GM18868 (cell line): ENCODE measurements around the gene TPRG1L.
A peak's percentile ranks its signal among the peaks of the same experiment; 100 is the strongest.

Experiments used
- ATAC-seq: cut with Tn5 transposase; IDR thresholded peaks from one replicate; pipeline ENCODE4 v1.9.1; 2021; ENCODE audit warnings: mild to moderate bottlenecking, moderate library complexity; ENCODE audit not compliant: unreplicated experiment

The TPRG1L gene

GRCh38 chr1:3660704-3661103, 35.9 kb downstream of the TPRG1L start:
- no peak for ATAC-seq

DNA sequence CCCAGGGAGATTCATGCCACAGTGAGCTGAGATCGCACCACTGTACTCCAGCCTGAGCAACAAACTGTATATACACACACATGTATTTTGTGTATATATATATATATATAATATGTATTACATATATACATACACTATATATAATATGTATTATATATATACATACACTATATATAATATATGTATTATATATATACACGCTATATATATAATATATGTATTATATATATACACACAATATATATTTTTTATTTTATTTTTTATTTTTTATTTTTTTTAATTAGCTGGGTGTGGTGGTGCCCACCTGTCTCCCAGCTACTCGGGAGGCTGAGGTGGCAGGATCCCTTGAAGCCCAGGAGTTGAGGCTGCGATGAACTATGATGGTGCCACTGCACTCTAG, 36.8 kb downstream of the TPRG1L start:
- ATAC-seq: no peak

GRCh38 chr1:3662080-3662671, 37.4 kb downstream of the TPRG1L start:
- no peak for ATAC-seq

DNA sequence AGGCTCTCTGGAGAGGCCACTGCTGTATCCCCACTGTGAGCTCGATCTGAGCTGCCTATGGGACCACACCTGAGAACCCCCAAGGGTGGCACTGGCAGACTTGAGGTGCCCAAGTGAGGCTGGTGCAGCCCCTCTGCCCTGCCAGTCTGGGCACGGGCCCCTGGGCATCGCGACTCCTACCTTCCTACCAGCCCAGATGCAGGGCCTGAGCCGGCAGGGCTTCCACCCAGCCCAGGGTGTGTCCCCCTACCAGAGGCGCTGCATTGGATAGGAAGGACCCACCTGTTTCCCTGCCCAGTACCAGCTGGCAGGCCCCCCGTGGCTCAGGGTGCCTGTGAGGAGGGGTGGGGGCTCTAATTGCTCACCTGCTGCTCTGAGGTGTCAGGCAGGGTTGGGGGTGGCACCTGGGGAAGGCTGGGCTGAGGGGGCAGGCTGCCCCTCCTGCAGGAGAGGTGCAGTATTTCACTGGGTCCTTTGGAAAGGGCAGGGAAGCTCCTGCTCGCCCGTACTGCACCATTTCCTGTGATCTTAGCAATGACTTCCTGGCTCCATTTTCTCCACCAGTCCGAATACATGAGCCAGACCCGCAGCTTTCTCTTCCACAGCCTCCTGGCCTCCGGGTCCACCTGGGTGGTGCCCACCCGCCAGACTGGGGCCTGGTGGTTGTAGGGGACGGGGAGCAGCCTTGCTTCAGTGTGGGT, 39.3 kb downstream of the TPRG1L start:
- ATAC-seq: no peak

GRCh38 chr1:3664700-3665375, 40.0 kb downstream of the TPRG1L start:
- ATAC-seq: no peak

DNA sequence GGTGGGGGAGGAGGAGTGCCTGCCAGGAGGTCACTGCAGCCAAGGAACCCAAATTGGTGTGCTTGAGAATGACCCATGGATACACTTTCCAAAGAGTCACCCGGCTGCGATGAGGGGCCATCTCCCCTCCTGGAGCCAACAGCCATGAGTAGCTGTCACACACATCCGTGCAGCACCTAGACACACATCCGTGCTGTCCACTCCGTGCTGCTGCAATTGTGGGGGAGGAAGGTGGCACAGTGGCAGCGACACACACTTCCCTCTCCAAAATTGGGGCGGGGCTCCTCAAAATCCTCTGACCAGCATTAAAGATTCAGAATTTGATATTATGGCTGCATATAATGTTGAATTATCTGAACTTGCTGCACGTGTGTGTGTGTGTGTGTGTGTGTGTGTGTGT, 43.3 kb downstream of the TPRG1L start:
- no peak for ATAC-seq

GRCh38 chr1:3668585-3669300, 43.9 kb downstream of the TPRG1L start:
- no peak for ATAC-seq

- no peak for ATAC-seq
Measured at GRCh38 chr1:3669421-3669821, 44.6 kb downstream of the TPRG1L start.

- no peak for ATAC-seq
Measured at GRCh38 chr1:3669971-3670431, 45.2 kb downstream of the TPRG1L start.

DNA sequence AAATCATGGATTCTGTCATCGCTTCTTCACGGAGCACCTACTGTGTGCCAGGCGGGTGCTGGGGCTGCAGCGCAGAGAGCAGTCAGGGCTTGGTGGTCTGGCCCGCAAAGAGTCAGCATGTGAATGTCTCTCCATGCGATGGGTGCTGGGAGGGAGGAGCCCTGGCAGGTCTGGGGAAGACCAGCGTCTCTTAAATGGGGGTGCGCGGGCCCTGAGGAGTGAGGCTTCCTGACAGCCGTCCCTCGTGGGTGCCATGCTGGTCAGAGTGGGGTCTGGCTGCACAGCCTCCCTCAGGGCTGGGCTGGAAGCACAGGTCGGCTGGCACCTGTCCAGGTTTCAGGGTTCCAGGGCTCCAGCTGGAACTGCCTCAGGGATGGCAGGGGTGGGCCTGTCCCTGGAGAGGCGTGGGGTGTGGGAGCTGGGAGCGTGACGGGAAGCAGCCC, 46.0 kb downstream of the TPRG1L start:
- ATAC-seq: no peak

DNA sequence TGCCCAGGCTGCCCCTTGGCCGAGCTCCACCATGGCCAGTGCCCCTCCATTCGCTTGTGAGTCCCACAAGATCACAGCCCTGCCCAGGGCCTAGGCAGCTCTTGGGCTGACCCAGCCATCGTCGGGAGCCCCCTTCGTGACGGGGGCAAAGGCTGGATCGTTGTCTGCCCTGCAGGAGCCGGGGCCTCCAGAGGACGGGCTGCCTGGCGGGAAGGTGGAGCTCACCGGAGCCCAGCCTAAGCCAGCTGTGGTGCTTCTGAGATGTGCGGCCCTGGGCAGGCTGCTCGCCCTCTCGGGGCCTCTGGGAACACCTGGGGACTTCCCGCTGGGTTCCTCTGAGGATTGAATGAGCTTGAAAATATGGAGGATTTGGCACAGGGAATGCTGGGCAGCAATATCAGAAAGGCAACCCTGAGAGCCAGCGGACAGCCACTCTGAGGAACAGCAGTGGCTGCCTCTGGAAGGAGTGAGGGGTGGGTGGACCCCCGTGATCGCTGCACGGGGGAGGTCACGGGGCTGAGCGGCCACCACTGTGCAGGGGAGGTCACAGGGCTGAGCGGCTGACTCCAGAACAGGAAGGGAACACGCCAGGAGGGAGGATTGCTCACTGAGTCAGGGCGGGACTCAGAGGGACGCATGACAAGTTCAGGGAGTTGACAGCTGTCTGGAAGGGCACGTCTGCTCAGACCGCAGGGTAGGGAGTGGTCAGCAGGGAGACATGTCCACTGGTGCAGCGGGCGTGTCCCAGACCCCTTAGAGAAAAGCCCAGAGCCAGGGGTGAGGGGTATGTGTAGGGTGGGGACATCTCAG, 46.8 kb downstream of the TPRG1L start:
- no peak for ATAC-seq

- ATAC-seq: no peak
Measured at GRCh38 chr1:3672231-3672970, 47.6 kb downstream of the TPRG1L start.

DNA sequence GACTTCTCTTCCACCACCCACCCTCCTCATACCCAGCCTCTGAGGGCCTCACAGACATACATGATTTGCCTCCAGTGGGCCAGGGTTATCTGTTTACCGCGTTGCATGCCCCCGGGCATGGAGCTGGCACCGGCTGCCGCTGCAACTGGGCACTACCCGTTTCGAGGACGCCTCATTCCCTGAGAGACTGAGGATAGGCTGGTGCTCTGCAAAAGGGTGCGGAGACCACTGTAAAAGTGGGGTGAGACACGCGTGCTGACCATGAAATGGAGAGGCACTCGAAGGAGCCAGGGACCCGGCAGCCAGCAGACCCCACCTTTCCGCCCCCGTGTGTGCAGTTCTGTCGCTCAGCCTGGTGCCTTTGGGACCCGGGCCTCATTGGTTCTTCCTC, 48.2 kb downstream of the TPRG1L start:
- ATAC-seq: no peak

DNA sequence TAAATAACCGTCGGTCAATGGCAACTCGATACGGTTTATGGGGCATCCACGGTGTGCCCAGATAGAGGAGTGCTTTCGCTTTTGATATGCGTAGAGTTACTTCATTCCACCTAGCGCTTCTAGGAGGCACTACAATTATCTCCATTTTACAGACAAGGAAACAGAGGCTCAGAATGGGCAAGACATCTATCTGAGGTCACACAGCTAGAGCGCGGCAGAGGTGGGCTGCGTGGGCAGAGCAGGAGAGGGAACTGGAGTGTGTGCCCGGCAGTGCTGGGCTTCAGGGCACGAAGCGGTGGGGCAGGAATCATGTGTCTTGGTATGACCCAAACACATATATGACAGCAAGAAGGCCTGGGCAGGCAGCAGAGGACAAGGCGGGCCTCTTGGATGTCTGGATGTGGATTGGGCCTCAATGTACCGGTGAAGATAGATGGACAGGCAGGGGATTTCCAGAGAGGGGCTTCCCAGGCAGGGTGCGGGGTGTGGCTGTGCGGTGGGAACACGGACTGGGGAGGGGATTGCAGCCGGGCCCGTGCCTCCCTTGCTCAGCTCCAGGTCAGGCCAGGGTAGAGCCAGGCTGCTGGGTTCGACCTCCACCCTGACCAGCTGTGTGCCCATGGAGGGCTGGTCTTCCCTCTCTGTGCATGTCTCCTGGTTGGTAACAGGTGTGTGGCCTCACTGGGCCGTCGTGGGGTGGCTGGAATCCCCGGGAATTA, 48.7 kb downstream of the TPRG1L start:
- no peak for ATAC-seq

DNA sequence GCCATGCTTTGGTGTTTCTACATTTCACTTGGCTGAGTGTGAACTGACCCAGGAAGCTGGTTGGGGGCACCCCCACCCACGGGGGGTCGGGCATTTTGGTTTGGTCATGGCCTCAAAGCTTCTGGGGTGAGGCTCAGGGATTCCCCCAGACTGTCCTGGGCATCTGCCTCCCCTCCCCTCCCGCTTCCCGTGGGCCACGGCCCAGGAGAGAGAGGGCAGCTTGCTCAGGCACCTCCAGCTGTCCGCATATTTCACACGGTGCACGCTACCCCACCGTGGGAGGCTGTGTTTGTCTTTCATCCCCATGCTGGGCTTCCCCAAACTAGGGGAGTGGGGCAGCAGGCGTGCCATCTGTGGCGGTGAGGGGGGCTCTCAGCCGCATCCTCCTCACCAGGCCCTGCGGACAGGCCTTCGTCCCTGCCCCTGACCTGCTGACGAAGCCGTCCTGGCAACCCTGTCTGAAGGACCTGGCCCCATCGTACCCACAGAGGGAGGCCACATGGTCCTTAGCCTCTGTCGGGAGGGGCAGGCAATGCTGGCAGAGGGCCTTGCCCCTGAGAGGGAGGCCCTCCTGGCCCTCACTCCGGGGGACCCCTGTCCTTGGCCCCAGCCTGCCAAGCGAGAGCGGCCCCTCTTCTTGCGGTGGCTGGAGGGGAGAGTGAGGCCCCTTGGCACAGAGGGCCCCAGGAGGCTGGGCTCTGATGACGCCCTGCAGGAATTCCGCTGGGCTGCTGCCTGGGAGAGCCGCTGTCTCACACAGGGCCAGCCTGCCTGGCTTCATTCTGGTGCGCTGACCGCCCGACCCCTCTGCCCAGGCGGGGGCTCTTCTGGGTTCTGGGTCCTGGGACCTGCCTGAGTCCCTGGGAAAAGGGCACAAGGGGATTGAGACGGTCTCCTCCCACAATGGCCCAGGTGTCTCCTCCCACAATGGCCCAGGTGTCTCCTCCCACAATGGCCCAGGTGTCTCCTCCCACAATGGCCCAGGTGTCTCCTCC, 49.6 kb downstream of the TPRG1L start:
- no peak for ATAC-seq

DNA sequence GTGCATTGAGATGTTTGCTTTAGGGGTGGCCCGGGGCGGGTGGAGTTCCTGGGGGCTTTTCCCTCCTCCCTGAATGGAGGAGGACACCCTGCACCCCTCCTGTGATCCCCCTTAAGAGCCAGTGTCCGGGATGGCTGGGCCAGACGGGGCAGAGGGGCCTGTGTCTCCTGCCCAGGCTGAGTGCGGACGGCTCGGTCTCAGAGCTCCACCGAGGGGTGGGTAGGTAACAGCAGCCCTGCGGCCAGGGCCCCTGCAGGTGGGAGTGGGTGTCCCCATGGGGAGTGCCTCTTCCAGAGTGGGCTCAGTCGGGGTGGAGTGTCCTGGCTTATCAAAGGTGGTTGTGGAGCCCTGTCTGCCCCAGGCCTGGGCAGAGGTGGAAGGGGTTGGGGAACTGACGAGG, 50.6 kb downstream of the TPRG1L start:
- ATAC-seq: no peak

GRCh38 chr1:3676581-3677470, 52.0 kb downstream of the TPRG1L start:
- ATAC-seq: peak; percentile 65
